Tibial artery (tissue), 4 donors: ENCODE data around the gene KIF26A.

Experiments
- DNase-seq, 2 donors: peaks; one replicate each; pipeline ENCODE4 v3.0.0-alpha.2; 2019
- H3K27ac ChIP-seq, 2 donors: fragments of 200-600 bp; sonication (generic) in 1 of 2; 1 replicate in 1 of 2; 2 replicates in 1 of 2; pipeline ENCODE4 v1.5.1; 2018 to 2019; ENCODE audit warnings: mild to moderate bottlenecking in 1 of 2
- H3K27me3 ChIP-seq, 2 donors: fragments of 200-600 bp; sonication (generic) in 1 of 2; one replicate each; pipeline versions ENCODE4 v1.5.1 to v1.6.0; 2016 to 2019
- H3K36me3 ChIP-seq, 3 donors: fragments of 200-600 bp; sonication (generic) in 2 of 3; one replicate each; pipeline ENCODE4 v1.5.1; 2016 to 2019; ENCODE audit warnings: mild to moderate bottlenecking in 2 of 3
- H3K4me1 ChIP-seq, 4 donors: fragments of 200-600 bp; sonication (generic) in 2 of 4; 1 replicate in 3 of 4; 2 replicates in 1 of 4; pipeline ENCODE4 v1.5.1; 2016 to 2019
- H3K4me3 ChIP-seq, 2 donors: fragments of 200-600 bp; sonication (generic) in 1 of 2; 1 replicate in 1 of 2; 2 replicates in 1 of 2; pipeline ENCODE4 v1.5.1; 2018 to 2019; ENCODE audit warnings: mild to moderate bottlenecking in 2 of 2
- H3K9me3 ChIP-seq, 3 donors: fragments of 200-600 bp; sonication (generic) in 1 of 3; one replicate each; pipeline ENCODE4 v1.5.1; 2016 to 2019
- intact Hi-C: fragments of 100-400 bp; cut with DNase I; formaldehyde crosslinking; loops from one replicate; pipeline ENCODE4 v1.15.0; 2023; ENCODE audit warnings: low total_unique reads
- TF ChIP-seq, protein P1 (sequence below), 2 experiments: fragments of 200-600 bp in 1 of 2; fragments of 450-650 bp in 1 of 2; IDR thresholded peaks; one replicate each; pipeline ENCODE4 v1.5.1; 2017 to 2019; ENCODE audit warnings: antibody characterized with exemption in 2 of 2, mild to moderate bottlenecking in 1 of 2, moderate library complexity in 1 of 2

Gene KIF26A

DNA sequence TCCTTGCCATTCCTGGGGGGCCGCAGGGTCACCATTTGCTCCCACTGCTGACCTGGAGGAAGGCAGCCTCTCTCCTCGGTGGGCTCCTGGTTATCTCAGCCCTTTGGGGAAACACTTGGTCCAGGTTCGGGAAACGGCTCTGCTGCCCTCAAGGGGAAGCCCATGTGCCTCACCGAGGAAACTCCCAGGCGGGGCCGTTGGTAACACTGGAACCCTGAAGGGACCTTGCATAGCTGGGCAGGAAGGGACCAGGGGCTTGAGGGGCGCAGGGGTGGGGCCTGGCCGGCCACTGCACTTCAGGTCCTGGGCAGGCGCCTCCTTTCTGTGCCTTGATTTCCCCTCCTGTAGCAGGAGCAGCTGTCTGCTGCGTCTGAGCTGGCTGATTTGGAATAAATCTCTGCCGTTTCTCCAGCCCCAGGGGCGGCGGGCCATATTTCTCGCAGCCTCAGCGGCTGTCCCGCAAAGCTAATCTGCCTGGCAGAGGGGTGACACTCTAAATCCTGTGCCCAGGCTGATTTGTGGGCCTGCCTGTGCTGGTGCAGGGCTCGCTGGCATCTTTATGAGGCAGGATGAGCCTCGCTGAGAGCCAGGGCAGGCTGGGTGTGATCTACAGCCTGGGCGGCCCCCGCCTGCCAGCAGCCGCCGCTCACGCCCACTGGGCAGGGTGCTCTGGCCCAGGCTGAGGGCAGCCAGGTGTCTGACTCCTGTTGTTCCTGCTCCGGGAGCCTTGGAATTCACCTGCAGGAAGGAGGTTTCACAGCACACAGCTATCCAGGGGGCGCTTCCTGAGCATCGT, 49.7 kb downstream of the KIF26A start:
- intact Hi-C loops: no loop called here
- DNase-seq: no peak
- H3K4me3 ChIP-seq: no peak overlapping the region

DNA sequence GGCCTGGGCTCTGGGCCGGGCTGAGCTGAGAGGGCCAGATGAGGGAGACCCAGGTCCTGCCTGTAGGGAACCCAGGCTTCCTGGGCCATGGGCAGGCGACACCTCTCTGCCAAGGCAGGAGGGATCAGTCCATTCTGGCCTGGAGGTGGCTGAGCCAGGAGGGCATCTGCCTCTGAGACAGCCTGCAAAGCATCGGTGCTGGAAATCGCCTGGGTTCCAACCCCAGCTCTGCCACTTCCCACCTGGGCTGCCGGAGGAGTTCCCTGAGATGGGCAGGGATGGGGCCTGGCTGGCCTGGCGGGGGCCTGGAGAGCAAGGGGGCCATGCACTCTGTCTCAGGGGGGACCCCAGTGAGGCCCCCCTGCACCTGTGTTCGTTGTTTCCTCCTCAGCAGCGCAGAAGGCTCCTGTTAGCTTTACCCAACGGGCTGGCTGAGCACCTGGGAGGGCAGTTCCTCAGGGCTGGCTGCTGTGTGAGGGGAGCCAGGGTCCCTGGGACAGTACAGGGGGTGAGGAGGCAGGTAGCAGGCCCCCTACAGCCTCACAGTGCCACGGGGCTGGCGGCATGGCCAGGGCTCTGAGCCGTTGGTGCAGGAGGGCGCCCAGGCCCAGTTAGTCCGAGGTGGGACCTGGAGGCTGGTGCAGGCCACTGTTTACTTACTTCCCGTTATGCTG, 50.5 kb downstream of the KIF26A start:
- no peaks in the 10 kb centered on the region for H3K4me1 ChIP-seq
- intact Hi-C loops: no loop called here
- H3K9me3 ChIP-seq: no peaks in the 10 kb centered on the region
- no peak overlapping the region for H3K27ac ChIP-seq
- H3K27me3 ChIP-seq: peaks cover 0 to 72% of the 10 kb centered on the region in 2 donors
- TF ChIP-seq, protein P1, sequence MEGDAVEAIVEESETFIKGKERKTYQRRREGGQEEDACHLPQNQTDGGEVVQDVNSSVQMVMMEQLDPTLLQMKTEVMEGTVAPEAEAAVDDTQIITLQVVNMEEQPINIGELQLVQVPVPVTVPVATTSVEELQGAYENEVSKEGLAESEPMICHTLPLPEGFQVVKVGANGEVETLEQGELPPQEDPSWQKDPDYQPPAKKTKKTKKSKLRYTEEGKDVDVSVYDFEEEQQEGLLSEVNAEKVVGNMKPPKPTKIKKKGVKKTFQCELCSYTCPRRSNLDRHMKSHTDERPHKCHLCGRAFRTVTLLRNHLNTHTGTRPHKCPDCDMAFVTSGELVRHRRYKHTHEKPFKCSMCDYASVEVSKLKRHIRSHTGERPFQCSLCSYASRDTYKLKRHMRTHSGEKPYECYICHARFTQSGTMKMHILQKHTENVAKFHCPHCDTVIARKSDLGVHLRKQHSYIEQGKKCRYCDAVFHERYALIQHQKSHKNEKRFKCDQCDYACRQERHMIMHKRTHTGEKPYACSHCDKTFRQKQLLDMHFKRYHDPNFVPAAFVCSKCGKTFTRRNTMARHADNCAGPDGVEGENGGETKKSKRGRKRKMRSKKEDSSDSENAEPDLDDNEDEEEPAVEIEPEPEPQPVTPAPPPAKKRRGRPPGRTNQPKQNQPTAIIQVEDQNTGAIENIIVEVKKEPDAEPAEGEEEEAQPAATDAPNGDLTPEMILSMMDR (IDR thresholded peaks at IDR 0.05): no peak
- H3K36me3 ChIP-seq: no peaks in the 10 kb centered on the region
- H3K4me3 ChIP-seq: no peak overlapping the region
- no peak for DNase-seq

More for the DNA sequence above, 49.7 kb downstream of the KIF26A start:
- Histone ChIP-seq H3K9me3 (no peaks in the 10 kb centered on the region), H3K4me1 (no peaks in the 10 kb centered on the region), H3K36me3 (no peaks in the 10 kb centered on the region), H3K27ac (no peak overlapping the region), H3K27me3 (peaks cover 0 to 72% of the 10 kb centered on the region in 2 donors)
- TF ChIP-seq, protein P1 (IDR thresholded peaks at IDR 0.05): no peak

DNA sequence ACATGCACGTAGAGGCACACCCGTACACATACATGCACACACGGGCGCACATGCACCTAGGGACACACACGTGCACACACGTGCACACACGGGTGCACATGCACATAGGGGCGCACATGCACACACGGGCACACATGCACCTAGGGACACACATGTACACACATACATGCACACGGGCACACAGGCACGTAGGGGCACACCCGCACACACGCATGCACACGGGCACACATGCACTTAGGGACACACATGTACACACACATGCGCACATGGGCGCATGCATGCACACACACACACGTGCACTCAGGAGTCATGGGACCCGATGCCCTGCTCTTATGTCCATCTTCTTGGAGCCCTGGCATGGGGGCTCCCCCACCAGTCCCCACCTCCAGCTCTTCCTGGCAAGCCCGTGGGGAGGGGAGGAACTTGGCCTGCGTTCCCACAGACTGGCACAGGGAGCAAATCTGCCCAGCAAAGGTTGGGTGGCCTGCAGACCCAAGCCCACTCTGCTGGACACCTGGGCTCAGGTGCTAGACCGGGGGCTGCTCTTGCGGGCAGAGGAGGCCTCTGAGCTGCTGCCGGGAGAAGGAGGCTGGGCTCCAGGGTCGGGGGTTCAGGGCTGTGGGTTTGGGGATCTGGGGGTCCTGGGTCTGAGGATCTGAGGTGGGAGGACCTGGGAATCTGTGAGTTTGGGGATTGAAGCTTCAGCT, 51.4 kb downstream of the KIF26A start:
- no peaks in the 10 kb centered on the region for H3K4me1 ChIP-seq
- H3K9me3 ChIP-seq: no peaks in the 10 kb centered on the region
- DNase-seq: no peak
- H3K27me3 ChIP-seq: peaks cover 0 to 72% of the 10 kb centered on the region in 2 donors
- intact Hi-C loops: no loop called here
- TF ChIP-seq, protein P1 (IDR thresholded peaks at IDR 0.05): no peak
- H3K27ac ChIP-seq: no peak overlapping the region
- no peak overlapping the region for H3K4me3 ChIP-seq
- no peaks in the 10 kb centered on the region for H3K36me3 ChIP-seq

DNA sequence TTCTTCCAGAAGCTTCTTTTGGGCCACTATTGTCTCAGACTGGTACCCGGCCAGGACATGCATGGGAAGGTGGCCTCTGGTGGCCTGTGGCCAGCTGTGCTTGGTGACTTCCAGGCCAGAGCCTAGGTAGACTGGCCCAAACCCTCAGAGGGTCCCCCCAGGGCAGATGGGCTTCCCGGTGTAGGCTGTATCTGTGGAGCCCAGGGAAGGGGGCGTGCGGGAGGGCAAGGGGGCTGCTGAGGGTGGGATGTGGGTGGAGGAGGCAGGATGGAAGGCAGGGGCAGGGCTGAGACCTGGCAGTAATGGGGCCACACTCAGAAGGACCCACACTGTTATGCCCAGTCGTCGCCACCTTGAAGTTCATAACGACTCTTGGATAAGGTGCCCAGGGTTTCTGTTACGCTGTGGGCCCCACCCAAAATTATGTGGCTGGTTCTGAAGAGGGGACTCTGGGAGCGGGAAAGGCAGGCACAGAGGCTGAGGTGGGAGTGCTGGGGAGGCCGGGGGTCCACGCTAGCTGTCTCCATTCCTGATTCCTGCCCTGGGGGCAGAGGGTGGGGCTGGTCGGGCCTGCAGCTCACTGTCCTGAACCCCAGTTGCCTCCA, 52.1 kb downstream of the KIF26A start:
- Histone ChIP-seq H3K4me3 (no peak overlapping the region), H3K27me3 (peaks cover 0 to 74% of the 10 kb centered on the region in 2 donors), H3K4me1 (no peaks in the 10 kb centered on the region), H3K27ac (no peak overlapping the region), H3K36me3 (no peaks in the 10 kb centered on the region), H3K9me3 (no peaks in the 10 kb centered on the region)
- intact Hi-C loops: no loop called here
- TF ChIP-seq, protein P1 (IDR thresholded peaks at IDR 0.05): no peak
- no peak for DNase-seq

DNA sequence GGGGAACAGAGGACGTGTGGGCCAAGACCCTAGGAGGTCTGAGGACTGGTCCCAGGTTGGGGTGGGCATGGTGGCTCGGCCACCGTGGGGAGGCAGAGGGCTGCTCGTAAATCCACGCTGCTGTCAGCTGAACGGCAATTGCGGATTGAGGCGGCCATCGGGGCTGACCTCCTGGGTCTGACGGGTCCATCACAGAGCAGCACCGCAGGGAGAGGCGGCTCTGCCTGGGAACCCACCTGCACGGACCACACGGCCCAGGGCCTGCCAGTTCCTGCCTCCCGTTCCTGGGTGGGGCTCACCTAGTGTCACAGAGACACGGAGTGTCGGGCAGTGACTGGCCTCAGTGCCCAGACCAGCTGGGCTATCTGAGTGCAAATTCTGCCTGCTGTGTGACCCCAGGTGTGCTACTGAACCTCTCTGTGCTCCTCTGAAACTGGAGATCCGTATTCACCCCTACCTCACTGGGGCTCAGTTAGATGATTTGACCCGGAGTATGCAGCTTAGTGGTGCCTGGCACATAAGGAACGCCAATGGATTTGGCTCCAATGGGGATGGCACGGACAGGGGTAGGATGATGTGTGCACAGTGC, 53.1 kb downstream of the KIF26A start:
- Histone ChIP-seq H3K36me3 (no peaks in the 10 kb centered on the region), H3K27me3 (peaks cover 0 to 69% of the 10 kb centered on the region in 2 donors), H3K4me1 (no peaks in the 10 kb centered on the region), H3K9me3 (no peaks in the 10 kb centered on the region), H3K4me3 (no peak overlapping the region), H3K27ac (no peak overlapping the region)
- DNase-seq: no peak
- TF ChIP-seq, protein P1 (IDR thresholded peaks at IDR 0.05): no peak
- intact Hi-C loops: no loop called here
